ENCODE data around the gene MUL1.
A peak's percentile ranks its signal among the peaks of the same experiment; 100 is the strongest.
"Not testable (repeated sequence)": the region's sequence is repeated elsewhere in the genome, so short reads cannot be mapped to it uniquely, and the experiment has no call there.

MUL1 gene, protein sequence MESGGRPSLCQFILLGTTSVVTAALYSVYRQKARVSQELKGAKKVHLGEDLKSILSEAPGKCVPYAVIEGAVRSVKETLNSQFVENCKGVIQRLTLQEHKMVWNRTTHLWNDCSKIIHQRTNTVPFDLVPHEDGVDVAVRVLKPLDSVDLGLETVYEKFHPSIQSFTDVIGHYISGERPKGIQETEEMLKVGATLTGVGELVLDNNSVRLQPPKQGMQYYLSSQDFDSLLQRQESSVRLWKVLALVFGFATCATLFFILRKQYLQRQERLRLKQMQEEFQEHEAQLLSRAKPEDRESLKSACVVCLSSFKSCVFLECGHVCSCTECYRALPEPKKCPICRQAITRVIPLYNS

DNA sequence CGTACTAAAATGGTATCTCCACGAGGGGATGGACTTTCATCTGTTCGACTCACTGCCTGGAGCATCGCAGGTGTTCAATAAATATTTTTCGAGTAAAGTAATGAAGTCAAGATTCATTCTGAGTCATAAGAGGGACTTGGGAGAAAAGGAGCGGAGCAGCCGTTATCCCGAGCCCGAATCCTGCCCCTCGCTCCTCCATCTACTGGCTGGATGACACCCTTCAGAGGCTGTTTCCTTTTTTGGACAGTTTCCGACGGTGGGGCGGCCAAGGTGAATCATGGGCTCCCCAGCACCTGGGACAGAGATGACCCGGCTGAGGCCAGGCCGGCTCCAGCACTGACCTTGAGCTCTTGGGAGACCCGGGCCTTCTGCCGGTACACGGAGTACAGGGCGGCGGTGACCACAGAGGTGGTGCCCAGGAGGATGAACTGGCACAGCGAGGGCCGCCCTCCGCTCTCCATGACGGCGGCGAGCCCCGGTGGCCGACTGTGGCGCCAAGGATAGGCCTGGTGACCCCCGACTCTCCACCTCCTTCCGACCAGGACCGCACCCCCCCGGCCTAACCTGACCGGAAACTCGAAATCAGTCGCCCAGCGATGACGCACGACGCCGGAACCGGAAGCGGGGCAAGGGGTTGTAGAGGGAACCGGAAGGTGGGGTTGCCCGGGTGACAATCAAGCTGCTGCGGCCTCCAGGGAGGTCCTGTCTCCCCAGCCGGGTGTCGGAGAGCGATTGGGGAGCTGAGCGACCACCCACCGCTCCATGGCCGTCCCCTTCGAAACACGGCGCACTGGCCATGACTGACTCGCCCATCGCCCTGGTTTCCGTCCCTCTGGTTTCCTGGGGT, at the start of gene MUL1:
Gene MUL1 (minus strand): TSS at position 588 of the 847 bp plus-strand sequence. CDS start 127 bp downstream, at position 461.
- DNase-seq, result peak; percentile 87

DNA sequence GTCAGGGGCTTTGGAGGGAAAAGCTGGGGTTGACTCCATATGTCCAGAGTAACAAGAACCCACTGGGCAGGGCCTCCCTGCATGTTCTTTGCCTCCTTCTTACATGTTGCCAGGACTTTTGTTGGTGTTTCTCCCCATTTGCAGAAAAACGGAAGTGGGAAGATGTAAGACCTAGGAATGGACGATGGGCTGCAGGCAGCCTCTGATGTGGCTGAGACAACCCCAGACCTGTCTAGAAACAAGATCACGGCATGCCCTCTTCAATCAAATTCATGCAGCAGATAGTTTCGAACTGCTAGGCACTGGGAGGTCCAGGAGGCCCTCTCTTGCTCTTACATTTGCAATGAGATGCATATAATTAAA, 47.8 kb upstream of the MUL1 start:
- DNase-seq, result no peak

DNA sequence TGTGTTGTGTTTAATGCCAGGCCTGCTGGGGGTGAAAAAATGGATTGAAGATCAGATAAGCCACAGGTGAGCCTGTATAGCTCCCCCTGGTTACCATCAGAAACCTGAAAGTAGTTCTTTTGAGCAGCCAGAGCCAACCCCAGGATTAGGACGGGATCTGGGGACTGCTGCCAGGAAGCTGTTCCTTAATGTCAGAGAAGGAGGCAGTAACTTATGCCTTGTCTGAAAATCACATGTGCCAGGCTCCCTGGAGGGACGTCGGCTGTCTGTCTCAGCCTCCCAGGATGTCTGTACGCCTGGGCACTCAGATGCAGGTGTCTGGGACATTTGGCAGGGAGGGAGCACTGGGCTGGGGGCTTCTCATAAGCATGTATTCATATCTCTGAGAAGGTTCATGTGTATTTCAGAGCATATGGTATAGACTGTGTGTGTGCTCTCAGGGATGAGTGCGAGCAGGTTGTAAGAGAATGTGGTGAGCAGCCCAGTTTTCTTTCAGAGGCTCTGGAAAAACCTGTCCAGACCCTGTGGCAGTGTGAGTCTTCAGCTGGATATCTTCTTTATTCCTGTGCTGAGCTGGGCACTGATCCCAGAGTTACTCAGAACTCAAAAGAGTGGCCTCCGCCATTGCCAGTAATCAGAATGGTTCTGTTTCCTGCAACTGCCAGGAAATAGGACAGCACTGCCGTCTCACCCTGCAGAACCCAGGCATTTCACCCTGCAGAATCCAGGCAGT, 47.2 kb upstream of the MUL1 start:
- no peak for DNase-seq

DNA sequence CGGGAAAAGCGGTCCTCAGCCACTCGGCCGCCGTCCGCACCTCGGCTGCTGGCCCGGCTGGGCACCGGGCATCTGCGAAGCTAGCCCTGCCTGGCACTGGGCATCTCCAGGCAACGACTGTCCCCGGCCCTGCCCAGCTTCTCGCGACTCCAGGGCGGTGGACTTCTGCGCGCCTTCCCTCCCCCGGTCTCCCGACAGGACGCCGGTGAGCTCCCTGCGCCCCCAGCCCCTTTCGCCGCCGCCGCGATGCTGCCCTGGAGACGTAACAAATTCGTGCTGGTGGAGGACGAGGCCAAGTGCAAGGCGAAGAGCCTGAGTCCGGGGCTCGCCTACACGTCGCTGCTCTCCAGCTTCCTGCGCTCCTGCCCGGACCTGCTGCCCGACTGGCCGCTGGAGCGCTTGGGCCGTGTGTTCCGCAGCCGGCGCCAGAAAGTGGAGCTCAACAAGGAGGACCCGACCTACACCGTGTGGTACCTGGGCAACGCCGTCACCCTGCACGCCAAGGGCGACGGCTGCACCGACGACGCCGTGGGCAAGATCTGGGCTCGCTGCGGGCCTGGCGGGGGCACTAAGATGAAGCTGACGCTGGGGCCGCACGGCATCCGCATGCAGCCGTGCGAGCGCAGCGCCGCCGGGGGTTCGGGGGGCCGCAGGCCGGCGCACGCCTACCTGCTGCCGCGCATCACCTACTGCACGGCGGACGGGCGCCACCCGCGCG, 44.9 kb upstream of the MUL1 start:
- DNase-seq, result no peak

DNA sequence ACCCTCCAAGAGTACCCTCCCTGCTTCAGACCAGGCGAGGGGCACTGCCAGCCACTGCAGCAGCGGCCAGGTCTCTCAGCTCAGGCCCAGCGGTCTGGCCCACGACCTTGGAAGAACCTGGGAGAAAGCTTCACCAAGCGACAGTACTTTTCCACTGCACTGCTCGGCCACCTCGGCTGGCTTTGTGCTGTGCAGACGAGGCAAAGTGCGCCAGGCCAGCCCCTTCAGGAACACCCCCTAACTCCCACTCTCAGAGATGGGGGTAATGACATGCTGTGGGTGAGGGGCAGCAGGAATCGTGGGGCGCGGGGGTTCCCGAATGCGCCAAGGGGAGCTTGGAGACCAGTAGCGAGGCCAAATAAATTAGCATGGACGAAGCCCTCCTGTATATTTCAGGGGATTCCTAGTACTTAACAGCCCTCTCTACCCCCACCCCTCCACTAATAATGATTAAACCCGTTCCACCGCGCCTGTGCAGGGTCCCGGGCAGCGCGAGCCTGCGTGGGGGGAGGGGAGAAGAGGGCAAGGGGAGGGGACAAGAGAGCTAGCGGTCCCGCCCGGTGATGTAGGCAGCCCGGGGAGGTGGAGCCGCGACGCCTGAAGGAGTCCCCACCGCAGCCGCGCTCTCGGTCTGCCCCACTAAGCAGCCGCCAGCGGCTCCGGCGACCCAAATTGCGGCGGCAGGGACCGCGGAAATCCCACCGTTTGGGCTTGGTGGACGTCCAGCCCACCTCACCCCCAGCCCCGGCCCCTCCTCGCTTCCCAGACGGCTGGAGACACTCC, 44.2 kb upstream of the MUL1 start, which contains the start of gene FAM43B:
Gene FAM43B (plus strand): TSS at position 629 of the 783 bp plus-strand sequence. CDS start 401 bp downstream, outside the sequence.
- DNase-seq, result no peak

DNA sequence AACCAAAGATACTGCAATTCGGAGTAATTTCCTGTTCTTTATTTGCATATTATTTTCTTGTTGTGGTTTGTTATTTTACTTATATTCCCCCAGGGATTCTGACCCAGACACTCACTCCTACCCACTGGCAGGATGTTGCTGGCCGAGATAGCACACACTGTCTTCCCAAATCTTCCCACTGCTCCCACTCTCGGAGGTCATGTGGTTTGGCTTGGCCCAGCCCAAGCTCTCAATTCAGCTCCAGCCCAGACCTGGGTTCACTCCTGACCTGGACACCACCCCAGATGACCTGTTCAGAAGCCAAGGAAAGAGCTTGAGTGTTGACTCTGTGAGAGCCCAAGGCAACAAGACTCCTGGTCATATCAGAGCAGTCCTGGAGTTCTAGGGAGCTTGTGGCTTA, 43.2 kb upstream of the MUL1 start:
- DNase-seq, result no peak

DNA sequence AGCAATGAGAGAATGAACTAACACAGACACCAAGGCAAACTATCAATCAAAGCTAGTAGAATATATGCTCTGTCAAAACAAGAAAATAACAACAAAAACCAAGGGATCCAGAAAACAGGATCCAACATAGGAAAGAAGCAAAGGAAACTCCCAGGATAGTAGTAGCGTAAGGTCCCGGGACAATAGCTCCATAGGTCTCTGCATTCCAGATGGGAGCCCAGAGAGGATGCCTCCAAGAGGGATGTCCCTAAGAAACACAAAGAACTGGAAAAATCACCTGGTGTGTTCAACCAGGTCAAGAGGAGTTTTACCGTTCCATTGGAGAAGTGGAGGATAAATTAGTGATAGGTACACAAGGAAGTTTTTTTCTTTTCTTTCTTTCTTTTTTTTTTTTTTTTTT, 38.7 kb upstream of the MUL1 start:
- DNase-seq, result no peak

DNA sequence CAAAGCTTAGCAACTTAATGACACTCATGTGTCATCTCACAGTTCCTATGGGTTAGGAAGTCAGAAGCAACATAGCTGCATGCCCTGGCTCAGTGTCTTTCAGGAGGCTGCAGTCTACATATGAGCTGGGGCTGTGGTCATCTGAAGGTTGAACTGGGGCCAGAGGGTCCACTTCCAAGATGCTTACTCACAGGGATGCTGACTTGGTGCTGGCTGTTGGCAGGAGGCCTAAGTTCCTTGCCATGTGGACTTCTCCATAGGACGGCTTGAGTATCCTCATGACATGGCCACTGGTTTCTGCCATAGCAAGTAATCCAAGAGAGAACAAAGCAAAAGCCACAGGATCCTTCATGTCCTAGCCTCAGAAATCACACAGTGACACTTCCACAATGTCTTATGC, 32.3 kb upstream of the MUL1 start:
- DNase-seq, result no peak

DNA sequence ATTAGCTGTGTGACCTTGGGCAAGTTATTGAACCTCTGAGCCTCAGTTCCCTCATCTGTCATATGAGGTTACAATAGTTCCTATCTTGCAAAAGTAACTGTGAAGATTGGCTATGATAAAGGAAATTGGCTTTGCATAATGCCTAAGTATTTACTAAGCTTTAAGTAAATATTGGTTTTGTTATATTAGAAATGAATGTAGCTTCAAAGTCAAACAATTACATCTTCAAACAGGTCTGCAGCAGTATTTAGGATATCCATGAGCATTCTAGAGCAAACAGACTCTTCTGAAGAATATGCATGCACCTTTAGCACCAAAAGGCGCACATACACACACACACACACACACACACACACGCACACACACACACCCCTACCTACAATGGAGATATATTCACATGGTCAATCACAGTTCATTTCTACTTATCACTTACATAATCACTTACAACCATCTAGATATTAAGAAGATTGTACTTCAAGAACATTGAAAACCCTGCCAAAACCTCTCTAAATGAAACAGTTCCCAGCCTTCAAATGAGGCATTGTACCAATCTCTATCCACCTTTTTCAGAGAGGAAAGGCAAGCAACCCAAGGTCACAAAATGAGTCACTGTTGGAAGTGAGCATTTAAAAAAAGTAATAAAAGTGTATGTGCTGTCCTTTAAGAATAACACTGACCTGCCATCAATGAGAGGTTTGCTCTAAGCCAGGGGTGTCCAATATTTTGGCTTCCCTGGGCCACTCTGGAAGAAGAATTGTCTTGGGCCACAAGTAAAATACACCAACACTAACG, 31.0 kb upstream of the MUL1 start:
- peak; percentile 6 for DNase-seq

DNA sequence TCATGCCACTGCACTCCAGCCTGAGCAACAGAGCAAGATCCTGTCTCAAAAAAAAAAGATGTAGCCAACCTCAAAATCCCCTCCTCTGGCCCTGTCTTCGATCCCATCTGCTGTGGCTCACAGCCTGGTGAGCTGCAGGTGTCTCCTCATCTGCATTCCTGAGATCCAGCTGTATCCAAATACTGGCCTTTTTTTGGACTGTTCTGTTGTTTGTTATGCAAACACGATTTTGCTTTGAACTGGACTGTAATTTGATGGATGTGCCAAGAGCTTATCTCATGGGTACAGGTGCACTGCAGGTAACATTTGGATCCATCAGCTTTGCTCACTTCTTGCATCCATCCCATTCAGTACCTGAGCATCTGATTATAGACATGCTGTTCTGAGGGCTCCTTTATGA, 30.3 kb upstream of the MUL1 start:
- DNase-seq, result no peak

DNA sequence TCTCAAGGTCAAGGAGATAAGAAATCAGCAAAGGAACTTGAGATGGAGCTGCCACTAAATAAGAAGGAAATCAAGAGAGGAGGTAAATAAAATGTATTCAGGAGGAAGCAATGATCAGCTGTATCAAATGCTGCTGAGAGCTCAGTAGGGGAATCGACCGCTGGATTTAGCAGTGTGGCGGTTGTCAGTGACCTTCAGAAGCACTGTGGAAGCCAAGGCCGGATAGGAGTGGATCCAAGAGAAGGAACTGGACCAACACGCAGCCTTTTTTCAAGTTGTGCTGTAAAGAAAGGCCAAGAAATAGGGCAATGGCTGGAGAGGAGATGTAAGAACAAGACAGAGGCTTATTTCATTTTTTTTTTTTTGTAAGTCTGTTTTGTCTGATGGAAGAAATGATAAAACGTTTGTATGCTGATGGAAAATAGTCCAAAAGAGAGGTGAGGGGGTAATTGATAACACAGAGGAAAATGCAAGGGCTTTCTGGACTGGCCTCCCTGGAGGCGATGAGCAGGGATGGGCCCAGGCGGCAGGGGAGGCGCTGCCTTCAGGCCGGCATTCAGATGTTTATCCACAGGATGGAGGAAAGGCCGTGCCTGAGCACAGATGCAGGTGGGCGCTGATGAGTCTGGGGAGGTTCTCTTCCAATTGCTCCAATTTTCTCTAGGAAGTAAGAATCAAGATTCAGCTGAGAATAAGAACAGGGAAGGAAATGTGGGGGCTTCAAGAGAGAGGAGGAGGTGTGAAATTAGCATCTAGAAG, 26.9 kb upstream of the MUL1 start:
- no peak for DNase-seq

DNA sequence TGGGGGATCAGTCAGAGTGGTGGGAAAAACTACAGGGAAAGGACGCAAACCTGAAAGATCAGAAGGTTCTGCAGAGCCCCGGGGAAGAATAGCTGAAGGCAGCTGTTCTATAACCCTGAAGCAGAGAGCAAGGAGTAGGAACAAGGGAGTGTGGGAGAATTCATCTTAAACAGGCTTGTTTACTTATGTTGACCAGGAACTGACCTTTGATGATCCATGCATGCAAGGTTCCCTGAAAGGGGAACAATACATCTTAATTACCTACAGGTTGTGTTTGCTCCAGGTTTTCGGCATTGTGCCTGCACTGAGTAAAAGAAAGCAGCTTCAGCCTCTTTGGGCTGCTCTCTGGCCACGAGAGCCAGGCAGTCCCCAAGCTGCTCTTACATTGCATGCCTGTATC, 25.7 kb upstream of the MUL1 start:
- DNase-seq, result no peak

DNA sequence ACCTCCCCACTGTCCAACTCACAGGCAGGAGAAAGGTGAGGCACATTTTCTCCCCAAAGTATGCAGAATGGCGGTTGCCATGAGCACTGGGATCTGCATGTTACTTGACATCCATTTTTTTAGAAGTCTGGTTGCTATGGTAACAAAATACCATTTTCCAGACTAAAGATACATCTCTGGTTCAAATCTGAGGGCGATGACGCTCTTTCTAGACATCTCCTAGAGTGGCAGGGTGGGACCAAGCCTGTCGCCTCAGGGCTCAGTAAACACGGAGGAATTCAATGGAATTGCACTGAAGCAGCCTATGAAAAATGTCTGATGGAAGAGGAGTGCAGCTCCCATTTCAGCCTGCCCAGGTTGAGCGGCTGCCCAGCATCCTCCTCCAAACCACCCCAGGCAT, 22.9 kb upstream of the MUL1 start:
- DNase-seq, result no peak

DNA sequence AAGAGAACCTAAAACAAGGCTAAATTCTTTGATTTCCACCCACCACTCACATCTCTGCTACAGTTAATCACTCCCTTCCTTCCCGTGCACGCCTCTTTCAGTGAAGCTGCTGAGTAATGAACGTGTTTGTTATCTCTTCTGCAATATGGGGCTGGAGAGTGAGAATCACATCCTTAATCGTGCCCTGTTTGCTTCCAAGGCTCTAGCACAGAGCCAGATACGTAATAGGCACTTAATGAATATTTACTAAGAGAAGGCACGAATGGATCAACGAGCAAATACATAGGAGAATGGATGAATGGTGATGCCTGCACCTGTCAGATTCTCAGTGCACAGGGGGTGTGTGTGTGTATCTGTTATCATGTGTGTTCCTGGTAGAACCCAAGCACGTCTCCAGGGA, 22.4 kb upstream of the MUL1 start:
- DNase-seq, result peak; percentile 60

DNA sequence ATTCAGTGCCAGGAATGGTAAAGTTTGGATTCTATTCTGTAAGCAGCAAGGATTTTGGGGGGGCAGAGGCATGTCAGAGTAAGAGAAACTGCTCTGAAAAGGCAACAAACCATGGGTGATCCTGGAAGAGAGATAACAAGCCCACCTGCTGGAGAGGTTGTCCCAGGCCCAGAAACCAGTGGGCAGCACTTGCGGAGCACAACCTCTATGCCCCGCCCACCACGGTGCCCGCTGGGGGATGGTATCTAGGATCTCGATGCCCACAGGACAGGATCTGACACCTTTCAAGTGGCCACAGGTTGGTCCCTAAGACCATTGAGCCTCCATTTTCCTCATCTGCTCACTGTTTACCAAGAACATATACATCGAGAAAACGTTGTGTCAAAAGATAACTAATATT, 20.3 kb upstream of the MUL1 start:
- DNase-seq, result no peak

DNA sequence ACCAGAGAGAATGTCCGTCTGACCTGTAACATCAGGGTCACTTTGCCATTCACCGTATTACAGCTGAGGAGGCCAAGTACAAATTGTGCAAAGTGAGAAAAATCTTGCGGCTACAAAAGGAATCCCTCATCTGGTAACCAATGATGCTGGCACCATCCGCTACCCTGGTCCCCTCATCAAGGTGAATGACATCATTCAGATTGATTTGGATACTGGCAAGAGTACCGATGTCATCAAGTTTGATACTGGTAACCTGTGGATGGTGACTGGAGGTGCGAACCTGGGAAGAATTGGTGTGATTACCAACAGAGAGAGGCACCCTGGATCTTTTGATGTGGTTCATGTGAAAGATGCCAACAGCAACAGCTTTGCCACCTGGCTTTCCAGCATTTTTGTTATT, 18.3 kb upstream of the MUL1 start:
- DNase-seq, result no peak

DNA sequence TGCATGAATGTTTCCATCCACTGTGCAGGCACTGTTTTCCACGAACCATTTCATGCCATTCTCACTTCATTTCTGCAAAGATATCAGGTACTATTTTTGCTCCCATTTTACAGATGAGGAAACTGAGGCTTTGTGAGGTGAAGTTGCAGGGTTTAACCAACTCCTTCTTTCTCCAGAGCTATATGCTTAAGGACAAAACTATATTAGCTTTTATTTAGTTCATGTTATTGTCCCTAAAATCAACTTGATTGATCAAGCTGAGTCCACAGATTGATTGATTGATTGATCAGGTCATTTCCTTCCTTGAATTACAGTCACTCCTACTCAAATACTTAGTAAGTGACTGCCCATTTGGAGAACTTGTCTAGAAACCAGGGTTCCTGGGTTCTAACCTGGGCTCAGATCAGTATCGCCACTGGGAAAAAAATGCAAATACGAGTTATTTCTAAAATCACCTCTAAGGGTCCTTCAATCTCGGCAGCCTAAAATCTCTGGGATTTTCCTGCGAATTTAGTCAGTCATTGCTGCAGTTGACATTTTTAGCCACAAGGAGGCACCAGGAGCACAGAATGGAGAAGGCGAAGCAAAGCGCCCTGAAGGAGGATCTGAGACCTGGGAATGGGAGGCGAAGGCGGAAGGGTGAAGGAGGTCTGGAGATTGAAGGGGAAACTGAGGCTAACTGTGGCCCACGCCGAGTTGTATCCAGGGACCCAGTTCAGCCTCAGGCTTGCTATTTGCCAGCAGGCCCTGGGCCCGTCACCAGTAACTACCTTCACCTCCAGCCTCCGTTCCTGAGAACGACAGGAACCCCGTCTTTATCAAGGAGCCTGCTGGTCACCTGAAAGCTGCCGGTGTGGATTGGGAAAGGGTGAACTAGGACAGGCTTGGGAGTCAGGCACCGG, 14.3 kb upstream of the MUL1 start:
- peak; percentile 66 for DNase-seq

DNA sequence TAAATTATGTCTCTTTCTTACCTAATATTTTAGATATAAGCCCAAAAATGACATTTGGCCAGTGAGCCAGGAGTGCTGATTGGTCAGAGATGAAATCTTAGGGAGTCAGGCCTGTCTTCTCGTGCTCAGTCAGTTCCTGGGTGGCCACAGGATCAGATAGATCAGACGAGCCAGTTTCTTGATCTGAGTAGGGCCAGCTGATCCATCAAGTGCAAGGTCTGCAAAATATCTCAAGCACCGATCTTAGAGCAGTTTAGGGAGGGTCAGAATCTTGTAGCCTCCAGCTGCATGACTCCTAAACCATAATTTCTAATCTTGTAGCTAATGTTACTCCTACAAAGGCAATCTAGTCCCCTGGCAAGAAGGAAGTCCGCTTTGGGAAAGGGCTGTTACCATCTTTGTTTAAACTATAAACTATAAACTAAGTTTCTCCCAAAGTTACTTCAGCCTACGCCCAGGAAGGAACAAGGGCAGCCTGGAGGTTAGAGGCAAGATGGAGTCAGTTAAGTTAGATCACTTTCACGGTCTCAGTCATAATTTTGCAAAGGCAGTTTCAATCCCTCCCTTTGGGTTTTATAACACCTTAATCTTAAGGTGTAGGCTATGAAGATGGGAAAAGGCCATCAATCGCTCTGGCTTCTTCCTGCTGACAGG, 11.8 kb upstream of the MUL1 start:
- not testable (repeated sequence) for DNase-seq
